HCT116 (cell line): Measurements from ENCODE around the gene PDE9A.

Experiments used
- POLR2AphosphoS5 ChIP-seq: IDR thresholded peaks from 2 replicates; pipeline ENCODE4 v1.6.1; 2011; ENCODE audit warnings: mild to moderate bottlenecking, low read depth, low read length, moderate library complexity
- SRF ChIP-seq: IDR thresholded peaks from 2 replicates; pipeline ENCODE4 v1.6.1; 2012; ENCODE audit warnings: low read depth

DNA sequence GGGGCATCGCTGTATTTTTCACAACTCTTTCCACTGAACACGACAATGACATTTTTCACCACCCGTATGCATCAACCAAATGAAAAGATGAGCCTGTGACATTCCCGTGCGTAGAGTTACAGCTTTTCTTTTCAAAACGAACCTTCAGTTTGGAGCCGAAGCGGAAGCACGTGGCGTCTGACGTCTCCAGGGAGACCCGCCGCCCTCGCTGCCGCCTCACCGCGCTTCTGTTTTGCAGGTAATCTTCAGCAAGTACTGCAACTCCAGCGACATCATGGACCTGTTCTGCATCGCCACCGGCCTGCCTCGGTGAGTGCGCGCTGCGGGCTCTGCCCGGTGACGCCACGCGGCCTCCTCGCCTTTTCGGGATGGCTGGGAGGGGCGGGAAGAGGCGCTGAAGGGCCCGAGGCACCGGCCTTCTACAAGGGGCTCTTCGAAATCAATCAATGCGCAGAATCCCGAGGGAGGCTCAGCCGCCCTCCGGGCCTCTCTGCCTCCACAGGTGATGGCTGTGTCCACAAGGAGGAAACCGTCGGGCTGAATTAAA is 32.6 kb downstream of the PDE9A start:
- TF ChIP-seq POLR2AphosphoS5, result no peak
- no peak for TF ChIP-seq SRF
